NB4 (cell line): Measurements from ENCODE around the gene ETV4.
A peak's percentile ranks its signal among the peaks of the same experiment; 100 is the strongest.

Experiments used
- DNase-seq: peaks from one replicate; pipeline ENCODE4 v3.0.0; 2010; ENCODE audit warnings: low read depth
- H3K4me3 ChIP-seq: one replicate; pipeline ENCODE4 v1.5.1; 2011; ENCODE audit warnings: mild to moderate bottlenecking, low read depth, low read length, moderate library complexity
- MYC ChIP-seq: IDR thresholded peaks from 2 replicates; pipeline ENCODE4 v1.6.1; 2011; ENCODE audit warnings: low read depth, low read length
- POLR2A ChIP-seq: IDR thresholded peaks from 2 replicates; pipeline ENCODE4 v1.6.1; 2011; ENCODE audit warnings: mild to moderate bottlenecking; ENCODE audit not compliant: insufficient read length; ENCODE audit errors: extremely low read depth
- TF ChIP-seq, protein P1 (sequence below): IDR thresholded peaks from 2 replicates; pipeline ENCODE4 v1.6.1; 2011; ENCODE audit warnings: low read depth, low read length
- TF ChIP-seq, protein P2 (sequence below): IDR thresholded peaks from one replicate; pipeline ENCODE4 v1.5.1; 2012; ENCODE audit warnings: low read depth, low read length

The ETV4 gene

DNA sequence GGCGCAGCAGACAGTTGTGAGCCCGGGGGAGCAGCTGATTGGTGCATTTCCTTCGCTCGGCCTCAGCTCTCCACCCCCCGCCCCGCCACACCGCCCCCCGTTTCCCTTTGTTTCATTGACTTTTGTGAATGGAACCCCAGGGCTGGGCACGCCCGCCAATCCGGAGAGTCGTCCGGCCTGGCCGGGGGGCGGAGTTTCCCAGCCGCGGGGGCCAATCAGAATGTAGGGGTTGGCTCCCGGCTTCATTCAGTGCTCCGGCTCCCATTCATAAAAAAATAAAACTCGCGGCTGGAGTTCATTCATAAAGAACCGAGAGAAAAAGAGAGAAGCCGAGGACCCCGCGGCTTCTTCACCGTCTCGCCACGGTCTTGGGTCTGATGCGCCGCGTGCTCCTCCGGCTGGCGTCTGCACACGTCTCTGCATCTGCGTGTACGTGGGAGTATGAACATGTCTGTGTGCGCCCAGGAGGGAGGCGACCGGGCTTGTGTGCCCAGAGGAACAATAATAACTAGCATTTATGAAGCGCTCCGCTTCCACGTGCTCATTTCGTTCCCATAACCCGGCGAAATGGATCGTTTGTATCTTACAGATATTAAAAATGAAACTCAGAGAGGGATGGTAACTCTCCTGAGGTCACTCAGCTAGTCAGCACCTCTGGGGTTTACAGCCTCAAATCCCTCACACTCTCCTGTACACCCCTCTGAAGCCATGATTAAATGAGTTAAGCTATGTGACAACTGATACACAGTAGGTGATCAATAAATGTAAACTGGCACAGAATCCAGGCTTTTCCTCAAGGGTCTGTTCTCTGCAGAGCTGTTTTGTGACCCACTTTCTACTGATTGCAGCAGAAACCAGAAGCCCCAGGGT is at the start of gene ETV4:
Gene ETV4 (minus strand): TSS at position 22 of the 870 bp plus-strand sequence. CDS start 723 bp downstream, outside the sequence.
- peak within 1 kb of the TSS; percentile 67 for H3K4me3 ChIP-seq
- TF ChIP-seq, protein P1, sequence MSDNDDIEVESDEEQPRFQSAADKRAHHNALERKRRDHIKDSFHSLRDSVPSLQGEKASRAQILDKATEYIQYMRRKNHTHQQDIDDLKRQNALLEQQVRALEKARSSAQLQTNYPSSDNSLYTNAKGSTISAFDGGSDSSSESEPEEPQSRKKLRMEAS: peak; percentile 88
- TF ChIP-seq, protein P2, sequence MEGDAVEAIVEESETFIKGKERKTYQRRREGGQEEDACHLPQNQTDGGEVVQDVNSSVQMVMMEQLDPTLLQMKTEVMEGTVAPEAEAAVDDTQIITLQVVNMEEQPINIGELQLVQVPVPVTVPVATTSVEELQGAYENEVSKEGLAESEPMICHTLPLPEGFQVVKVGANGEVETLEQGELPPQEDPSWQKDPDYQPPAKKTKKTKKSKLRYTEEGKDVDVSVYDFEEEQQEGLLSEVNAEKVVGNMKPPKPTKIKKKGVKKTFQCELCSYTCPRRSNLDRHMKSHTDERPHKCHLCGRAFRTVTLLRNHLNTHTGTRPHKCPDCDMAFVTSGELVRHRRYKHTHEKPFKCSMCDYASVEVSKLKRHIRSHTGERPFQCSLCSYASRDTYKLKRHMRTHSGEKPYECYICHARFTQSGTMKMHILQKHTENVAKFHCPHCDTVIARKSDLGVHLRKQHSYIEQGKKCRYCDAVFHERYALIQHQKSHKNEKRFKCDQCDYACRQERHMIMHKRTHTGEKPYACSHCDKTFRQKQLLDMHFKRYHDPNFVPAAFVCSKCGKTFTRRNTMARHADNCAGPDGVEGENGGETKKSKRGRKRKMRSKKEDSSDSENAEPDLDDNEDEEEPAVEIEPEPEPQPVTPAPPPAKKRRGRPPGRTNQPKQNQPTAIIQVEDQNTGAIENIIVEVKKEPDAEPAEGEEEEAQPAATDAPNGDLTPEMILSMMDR: no peak
- TF ChIP-seq POLR2A (peak; percentile 7), MYC (peak; percentile 57)
- DNase-seq: peak; percentile 97

DNA sequence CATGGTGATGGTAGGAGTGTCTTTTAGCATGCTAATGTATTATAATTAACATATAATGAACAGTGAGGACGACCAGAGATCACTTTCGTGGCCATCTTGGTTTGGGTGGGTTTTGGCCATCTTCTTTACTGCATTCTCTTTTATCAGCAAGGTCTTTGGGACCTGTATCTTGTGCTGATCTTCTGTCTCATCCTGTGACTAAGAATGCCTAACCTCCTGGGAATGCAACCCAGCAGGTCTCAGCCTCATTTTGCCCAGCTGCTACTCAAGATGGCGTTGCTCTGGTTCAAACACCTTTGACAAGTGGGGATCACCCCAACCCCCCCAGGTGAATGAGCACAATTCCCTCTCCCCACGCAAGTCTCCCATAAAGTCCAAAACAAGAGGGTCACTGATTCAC is 49.3 kb upstream of the ETV4 start:
- no peak overlapping the region for H3K4me3 ChIP-seq
- DNase-seq: no peak
- TF ChIP-seq, protein P2: no peak
- TF ChIP-seq POLR2A: no peak
- TF ChIP-seq MYC: no peak
- TF ChIP-seq, protein P1: no peak

DNA sequence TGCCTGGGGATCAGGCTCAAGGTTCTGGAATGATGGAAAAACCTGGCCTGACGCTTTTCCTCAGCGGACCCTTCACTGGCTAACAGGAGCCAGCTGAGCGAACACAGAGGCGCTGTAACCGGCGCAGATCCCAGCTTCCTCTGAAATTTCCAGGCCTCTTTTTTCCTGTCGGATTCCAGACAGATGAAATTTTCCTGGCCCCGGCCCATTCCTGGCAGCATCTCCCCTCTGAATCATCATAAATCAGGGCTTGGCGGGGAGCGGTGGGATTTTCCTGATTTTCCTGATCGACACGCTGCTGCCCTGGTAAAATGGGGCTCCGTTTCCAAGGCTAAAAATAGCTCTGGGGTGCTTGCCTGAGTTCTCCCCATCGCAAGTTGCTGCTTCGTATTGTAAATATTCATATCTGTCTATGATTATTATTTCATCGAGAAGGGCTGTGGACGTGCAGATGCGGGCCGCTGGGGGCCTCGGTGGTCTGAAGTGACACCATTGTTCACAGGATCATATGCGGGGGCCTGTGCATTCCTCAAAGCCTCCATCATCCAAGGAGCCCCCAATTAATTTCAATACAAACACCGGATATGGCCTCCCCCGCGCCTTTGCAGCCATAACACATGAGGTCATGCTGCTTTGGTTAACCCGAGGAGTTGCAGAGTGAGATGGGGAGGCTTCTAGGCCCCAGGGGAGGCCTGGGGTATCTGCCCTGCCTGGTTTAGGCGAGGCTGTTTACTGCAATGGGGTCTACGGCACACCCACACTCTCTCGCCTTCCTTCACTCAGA is 45.8 kb upstream of the ETV4 start:
- TF ChIP-seq MYC: no peak
- no peak for TF ChIP-seq POLR2A
- TF ChIP-seq, protein P1: no peak
- TF ChIP-seq, protein P2: no peak
- peak; percentile 52 for DNase-seq
- no peak overlapping the region for H3K4me3 ChIP-seq

DNA sequence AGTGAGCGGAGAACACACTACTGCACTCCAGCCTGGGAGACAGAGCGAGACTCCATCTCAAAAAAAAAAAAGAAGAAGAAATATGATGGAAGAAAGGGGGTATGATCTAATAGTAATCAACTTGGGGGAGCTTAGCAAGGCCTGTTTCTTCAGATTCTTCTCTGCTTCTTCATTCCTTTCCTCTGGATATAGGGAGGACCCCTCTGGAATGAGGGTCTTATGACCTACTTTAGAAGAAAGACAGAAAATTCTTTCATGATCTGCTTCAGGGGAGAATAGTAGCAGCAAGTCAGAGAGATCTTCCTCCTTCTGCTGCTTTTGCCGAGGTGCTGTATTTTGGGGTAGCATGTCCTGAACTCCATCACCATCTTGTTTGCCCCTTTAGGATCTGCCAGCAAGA is 44.9 kb upstream of the ETV4 start:
- TF ChIP-seq, protein P1: no peak
- TF ChIP-seq POLR2A (no peak), MYC (no peak)
- TF ChIP-seq, protein P2: no peak
- H3K4me3 ChIP-seq: no peak overlapping the region
- no peak for DNase-seq

DNA sequence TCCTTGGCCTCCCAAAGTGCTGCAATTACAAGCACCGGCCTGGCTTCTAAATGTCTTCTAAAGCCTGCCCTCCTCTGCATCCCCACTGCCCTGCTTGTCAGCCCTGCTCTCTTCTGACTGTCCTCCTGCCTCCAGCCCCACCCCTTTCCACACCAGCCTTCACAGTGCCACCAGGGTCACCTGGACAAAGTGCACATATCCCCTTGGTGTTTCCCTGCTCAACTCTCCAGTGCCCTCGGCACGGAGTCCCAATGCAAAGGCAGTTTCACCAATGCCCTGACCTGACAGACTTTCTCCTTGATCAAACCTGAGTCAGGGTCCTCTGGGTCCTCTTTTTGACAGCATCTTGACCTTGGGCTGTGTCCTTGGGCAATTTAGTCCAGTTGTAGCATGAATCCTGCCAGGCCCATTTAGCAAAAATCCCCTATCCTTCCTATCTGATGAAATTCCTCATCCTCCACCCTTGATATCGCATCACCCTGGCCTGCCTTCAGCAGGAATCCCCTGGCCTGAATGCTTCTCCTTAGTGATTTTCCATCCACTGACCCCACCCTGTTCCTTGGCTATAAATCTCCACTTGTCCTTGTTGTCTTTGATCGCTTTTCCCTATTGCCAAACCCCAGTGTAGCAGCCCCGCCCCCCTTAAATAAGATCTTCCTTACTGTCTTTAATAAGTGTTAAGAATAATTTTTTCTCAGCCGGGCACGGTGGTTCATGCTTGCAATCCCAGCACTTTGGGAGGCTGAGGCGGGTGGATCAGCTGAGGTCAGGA is 42.7 kb upstream of the ETV4 start:
- DNase-seq: no peak
- no peak overlapping the region for H3K4me3 ChIP-seq
- TF ChIP-seq, protein P2: no peak
- TF ChIP-seq POLR2A (no peak), MYC (no peak)
- TF ChIP-seq, protein P1: no peak
